DND-41 (cell line): ENCODE results near the gene STX10.

Source experiments
- ATAC-seq: fragments of 200-7000 bp; cut with Tn5 transposase; 3 replicates; pipeline ENCODE4 v1.9.1; 2021; ENCODE audit warnings: low read depth; ENCODE audit not compliant: insufficient read depth
- DNase-seq: peaks from one replicate; pipeline ENCODE4 v3.0.0-alpha.2; 2020
- H2AFZ ChIP-seq: 2 replicates; pipeline ENCODE4 v1.6.0; 2012; ENCODE audit warnings: low read depth, low read length
- H3K27ac ChIP-seq: 2 replicates; pipeline ENCODE4 v1.5.1; 2012; ENCODE audit warnings: low read length, inconsistent platforms
- H3K27me3 ChIP-seq: fragments of 200-600 bp; sonication (generic); 2 replicates; pipeline ENCODE4 v1.6.0; 2012; ENCODE audit warnings: low read length, mild to moderate bottlenecking, inconsistent platforms; ENCODE audit not compliant: insufficient read depth, poor library complexity
- H3K36me3 ChIP-seq: 2 replicates; pipeline ENCODE4 v1.5.1; 2012; ENCODE audit warnings: low read length, inconsistent platforms; ENCODE audit not compliant: insufficient read depth
- H3K4me1 ChIP-seq: 2 replicates; pipeline ENCODE4 v1.5.1; 2012; ENCODE audit warnings: mild to moderate bottlenecking, low read length; ENCODE audit not compliant: insufficient read depth
- H3K4me2 ChIP-seq: 2 replicates; pipeline ENCODE4 v1.6.0; 2012; ENCODE audit warnings: mild to moderate bottlenecking, moderate library complexity, low read length, inconsistent platforms; ENCODE audit not compliant: insufficient read depth
- H3K4me3 ChIP-seq, 2 experiments: fragments of 200-600 bp in 1 of 2; shearing (Covaris generic) in 1 of 2; 2 replicates each; pipeline ENCODE4 v1.5.1; 2012 to 2016; ENCODE audit warnings: inconsistent platforms in 2 of 2, low read length in 2 of 2, mild to moderate bottlenecking in 2 of 2, low read depth in 1 of 2, moderate library complexity in 1 of 2
- H3K79me2 ChIP-seq: 2 replicates; pipeline ENCODE4 v1.6.0; 2012; ENCODE audit warnings: low read length, inconsistent platforms; ENCODE audit not compliant: insufficient read depth
- H3K9ac ChIP-seq: 2 replicates; pipeline ENCODE4 v1.6.0; 2012; ENCODE audit warnings: low read depth, mild to moderate bottlenecking, inconsistent platforms, low read length, moderate library complexity
- H3K9me3 ChIP-seq: 2 replicates; pipeline ENCODE4 v1.5.1; 2012; ENCODE audit warnings: low read length, moderate library complexity, mild to moderate bottlenecking, inconsistent platforms; ENCODE audit not compliant: insufficient read depth, severe bottlenecking
- H4K20me1 ChIP-seq: 2 replicates; pipeline ENCODE4 v1.6.0; 2012; ENCODE audit warnings: low read length; ENCODE audit not compliant: insufficient read depth
- EZH2 ChIP-seq: IDR thresholded peaks from 3 replicates; pipeline ENCODE4 v1.6.1; 2012; ENCODE audit warnings: borderline replicate concordance, low read depth, mild to moderate bottlenecking, moderate library complexity, low read length, inconsistent platforms; ENCODE audit not compliant: severe bottlenecking
- TF ChIP-seq, protein P1 (sequence below): IDR thresholded peaks from 2 replicates; pipeline ENCODE4 v1.5.1; 2012; ENCODE audit warnings: borderline replicate concordance, low read length, moderate library complexity, mild to moderate bottlenecking; ENCODE audit not compliant: poor library complexity, severe bottlenecking; ENCODE audit errors: extremely low read depth

Gene STX10

DNA sequence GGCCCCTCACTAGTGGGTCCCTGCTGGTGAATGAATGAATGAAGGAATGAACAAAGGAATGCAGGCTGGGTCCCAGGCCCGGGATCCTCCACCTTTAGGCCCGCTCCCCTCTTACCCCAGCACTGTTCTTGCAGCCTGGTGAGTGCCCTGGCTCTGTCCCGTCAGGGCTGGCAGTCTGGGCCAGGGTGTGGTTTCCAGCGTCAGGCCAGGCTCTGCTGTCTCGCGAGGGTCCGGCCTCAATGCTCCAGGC is 47.8 kb downstream of the STX10 start:
- Histone ChIP-seq H3K9ac (peak overlapping the region; percentile 44; the same call in 1 of the 2 replicates), H3K27ac (no peak overlapping the region), H4K20me1 (no peaks in the 10 kb centered on the region), H3K4me2 (peak overlapping the region; percentile 55), H3K27me3 (peaks cover 9% of the 10 kb centered on the region), H3K79me2 (no peaks in the 10 kb centered on the region), H3K4me1 (peaks cover 36% of the 10 kb centered on the region), H3K36me3 (peaks cover 2% of the 10 kb centered on the region), H2AFZ (peak overlapping the region; percentile 30; the same call in 1 of the 2 replicates), H3K9me3 (no peaks in the 10 kb centered on the region), H3K4me3 (peak overlapping the region in 1 of 2 experiments; percentile 48; a peak in 2 of 4 replicates)
- TF ChIP-seq, protein P1, sequence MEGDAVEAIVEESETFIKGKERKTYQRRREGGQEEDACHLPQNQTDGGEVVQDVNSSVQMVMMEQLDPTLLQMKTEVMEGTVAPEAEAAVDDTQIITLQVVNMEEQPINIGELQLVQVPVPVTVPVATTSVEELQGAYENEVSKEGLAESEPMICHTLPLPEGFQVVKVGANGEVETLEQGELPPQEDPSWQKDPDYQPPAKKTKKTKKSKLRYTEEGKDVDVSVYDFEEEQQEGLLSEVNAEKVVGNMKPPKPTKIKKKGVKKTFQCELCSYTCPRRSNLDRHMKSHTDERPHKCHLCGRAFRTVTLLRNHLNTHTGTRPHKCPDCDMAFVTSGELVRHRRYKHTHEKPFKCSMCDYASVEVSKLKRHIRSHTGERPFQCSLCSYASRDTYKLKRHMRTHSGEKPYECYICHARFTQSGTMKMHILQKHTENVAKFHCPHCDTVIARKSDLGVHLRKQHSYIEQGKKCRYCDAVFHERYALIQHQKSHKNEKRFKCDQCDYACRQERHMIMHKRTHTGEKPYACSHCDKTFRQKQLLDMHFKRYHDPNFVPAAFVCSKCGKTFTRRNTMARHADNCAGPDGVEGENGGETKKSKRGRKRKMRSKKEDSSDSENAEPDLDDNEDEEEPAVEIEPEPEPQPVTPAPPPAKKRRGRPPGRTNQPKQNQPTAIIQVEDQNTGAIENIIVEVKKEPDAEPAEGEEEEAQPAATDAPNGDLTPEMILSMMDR: no peak
- DNase-seq (no peak), ATAC-seq (no peak)

DNA sequence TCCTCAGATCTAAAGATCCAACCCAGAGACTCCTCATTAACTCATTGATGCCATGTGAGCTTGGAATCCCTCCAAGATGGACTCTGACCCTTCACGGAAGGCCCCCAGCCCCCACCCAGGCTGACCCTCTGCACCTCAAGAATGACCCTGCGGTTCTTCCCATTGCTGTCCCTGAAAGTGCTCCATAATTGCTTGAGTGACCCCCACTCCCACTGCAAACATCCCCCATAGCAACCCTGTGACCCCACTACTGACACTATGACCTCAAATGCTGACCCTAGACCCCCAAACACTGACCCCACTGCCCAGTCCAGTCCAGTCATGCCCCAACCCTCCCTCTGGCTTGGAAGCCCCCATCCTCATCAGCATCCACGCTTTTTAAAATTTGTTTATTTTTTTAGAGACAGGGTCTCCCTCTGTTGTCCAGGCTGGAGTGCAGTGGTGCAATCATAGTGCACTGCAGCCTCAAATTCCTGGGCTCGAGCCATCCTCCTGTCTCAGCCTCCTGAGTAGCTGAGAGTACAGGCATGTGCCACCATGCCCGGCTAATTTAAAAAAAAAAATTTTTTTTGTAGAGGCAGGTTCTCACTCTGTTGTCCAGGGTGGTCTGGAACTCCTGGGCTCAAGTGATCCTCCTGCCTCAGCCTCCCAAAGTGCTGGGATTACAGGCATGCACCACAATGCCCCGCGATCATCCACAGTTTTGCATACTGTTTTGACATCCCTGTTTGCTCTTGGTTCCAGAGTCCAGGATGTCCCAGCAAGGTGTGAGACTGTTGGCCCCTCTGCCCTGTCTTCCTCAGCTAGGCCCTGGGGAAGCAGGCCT is 48.4 kb downstream of the STX10 start:
- Histone ChIP-seq H3K36me3 (no peaks in the 10 kb centered on the region; the same call in 1 of the 2 replicates), H3K4me3 (peak overlapping the region in 1 of 2 experiments; percentile 48; a peak in 2 of 4 replicates), H3K4me1 (peaks cover 36% of the 10 kb centered on the region), H3K79me2 (no peaks in the 10 kb centered on the region), H3K4me2 (peak overlapping the region; percentile 55), H3K9me3 (no peaks in the 10 kb centered on the region), H2AFZ (peak overlapping the region; percentile 30; the same call in 1 of the 2 replicates), H3K27me3 (peaks cover 9% of the 10 kb centered on the region), H4K20me1 (no peaks in the 10 kb centered on the region), H3K9ac (peak overlapping the region; percentile 44; the same call in 1 of the 2 replicates), H3K27ac (no peak overlapping the region)
- no peak for DNase-seq
- TF ChIP-seq, protein P1: no peak
- no peak for TF ChIP-seq EZH2
- no peak for ATAC-seq

DNA sequence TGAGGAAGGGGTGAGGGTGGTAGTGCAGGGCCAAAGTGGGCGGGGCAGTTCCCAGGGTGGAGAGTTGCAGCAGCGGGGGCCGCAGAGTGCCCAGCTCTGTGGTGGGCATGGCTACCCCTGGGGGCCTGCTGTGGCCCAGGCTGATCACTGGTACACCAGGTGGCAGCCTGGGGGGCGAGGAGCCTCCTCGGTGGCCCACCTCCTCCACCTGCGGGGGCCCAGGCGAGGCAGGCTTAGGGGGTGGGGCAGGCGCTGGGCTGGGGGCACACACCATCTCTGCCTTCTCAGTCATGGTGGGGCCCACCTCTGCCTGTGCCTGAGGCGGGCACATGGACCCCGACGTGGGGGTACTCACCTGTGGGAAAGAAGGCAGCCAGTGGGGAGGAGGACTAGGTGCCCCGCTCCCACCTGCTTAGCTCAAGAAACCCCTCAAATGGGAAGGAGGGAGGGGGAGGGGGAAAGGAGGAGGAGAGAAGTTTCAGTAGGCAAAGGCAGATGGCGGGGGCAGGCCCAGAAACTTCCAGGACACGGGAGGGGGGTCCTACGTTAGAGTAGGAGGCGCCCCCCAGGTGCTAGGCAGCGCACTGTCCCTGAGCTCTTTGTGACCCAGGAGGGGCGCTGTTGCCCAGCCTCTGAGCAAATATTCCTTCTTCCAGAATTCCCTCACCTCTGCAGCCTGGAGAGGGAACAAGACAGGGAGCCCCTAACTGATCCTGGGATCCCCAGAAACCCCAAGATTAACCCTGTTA is 49.2 kb downstream of the STX10 start:
- no peak overlapping the region for H3K4me2 ChIP-seq
- ATAC-seq (no peak), DNase-seq (no peak)
- no peak overlapping the region for H3K4me3 ChIP-seq
- peaks cover 36% of the 10 kb centered on the region for H3K4me1 ChIP-seq
- H3K9ac ChIP-seq: no peak overlapping the region
- no peak overlapping the region for H3K27ac ChIP-seq
- H4K20me1 ChIP-seq: no peaks in the 10 kb centered on the region
- H3K9me3 ChIP-seq: no peaks in the 10 kb centered on the region
- H2AFZ ChIP-seq: no peak overlapping the region
- TF ChIP-seq, protein P1: peak; percentile 19
- no peak for TF ChIP-seq EZH2
- peaks cover 9% of the 10 kb centered on the region for H3K27me3 ChIP-seq
- no peaks in the 10 kb centered on the region; the same call in 1 of the 2 replicates for H3K36me3 ChIP-seq
- no peaks in the 10 kb centered on the region for H3K79me2 ChIP-seq
